ENCODE data around the gene RAB11A.

Gene RAB11A

DNA sequence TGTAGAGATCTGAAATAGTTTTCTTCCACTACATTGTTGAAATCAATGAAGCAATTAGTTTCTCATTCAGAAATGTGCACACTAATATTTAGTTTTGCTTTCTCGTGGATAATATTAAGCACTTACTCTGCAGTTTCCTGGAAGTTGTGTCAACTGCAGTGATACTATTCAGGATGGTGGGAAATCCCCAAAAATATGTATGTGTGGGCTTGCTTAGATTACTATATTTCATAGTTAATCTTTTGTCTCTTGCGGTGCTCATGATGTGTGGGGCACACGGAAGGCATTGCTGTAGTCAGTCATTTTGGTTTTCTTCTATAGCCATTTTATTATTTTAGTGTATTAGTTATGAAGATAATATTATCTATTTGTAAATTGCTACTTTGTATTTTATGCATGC lies 19.7 kb downstream of the RAB11A start:
- peak; percentile 35 for DNase-seq

DNA sequence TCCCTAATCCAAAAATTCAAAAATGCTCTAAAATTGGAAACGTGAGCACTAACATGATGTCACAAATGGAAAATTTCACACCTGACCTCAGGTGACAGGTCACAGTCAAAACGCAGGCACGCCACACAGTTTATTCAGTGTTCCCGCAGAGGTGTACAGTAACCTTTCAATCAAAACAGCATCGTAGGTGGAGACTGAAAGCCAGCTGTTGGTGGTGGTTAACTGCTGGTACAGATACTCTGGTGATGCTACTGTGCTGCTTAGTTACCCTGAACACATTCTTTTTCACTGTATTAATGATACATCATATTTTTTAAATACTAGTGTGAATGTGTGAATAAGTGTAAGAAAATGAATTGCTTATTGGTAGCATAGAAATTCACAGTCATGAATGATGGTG lies 23.8 kb downstream of the RAB11A start:
- no peak for DNase-seq

DNA sequence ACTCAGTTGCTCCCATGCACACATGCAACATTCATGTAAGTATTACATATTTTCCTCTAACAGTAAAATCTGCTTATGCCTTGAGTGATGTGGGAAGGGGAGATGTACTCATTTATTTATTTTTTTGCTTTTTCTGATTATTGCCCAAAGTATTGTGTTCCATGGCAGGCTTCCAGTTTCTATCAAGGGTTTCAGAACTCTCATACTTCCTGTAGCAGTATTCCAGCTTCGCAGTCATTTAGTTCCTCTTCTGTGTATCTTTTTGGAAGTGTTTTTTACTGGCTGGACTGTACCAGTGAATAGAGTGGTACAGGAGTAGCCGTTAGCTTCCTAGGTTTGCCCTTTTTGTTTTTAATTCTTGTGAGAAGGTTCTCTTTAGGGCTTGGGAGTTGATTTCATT lies 26.9 kb downstream of the RAB11A start:
- no peak for DNase-seq

DNA sequence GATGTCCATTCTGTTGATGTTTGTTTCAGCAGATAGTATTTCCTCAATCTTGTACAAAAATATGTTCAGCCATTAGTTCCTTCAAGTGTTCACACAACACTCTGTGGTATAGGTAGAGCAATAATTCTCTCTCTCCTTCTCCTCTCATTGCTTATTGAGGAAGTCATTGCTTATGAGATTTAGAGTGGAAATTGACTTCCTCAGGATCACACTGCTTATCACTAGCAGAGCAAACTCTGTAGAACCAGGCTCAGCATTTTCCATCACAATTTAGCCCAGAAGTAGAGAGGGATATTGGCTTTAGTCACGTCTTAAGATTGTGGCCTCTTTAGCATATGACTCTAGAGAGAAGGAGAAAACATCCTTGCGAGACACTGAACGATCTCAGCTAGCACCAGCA lies 31.2 kb downstream of the RAB11A start:
- DNase-seq, result no peak

DNA sequence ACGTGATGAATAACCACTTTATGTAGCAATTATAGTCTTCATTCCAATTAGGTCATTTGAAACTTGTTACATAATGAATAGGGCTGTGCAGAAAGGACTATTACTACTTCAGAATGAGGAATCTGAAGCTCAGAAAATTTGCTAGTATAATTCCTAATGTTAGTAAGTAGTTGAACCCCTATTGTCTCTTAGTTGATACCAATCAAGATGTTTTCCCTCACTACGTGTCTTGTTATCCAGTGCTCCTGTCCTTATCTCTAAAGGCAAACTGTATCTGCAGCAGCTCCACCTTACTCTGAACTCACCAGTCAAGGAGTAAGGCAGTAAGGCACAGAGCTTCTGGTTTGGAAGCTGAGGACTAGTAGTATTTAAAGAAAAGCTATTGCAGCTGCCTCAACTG lies 32.0 kb downstream of the RAB11A start:
- no peak for DNase-seq

DNA sequence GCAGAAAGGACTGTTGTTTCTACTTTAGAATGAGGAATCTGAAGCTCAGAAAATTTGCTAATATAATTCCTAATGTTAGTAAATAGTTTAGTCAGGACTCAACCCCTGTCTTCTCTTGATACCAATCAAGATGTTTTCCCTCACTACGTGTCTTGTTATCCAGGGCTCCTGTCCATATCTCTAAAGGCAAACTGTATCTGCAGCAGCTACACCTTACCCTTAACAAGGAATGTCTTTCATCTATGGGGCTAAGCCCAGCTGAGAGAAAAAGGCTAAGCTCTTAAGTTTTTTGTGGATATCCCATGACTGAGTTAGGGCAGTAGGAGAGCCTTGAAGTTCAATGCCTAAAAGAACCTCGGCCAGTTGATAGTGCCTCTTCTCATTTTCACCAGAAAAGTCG lies 32.5 kb downstream of the RAB11A start:
- DNase-seq, result no peak

DNA sequence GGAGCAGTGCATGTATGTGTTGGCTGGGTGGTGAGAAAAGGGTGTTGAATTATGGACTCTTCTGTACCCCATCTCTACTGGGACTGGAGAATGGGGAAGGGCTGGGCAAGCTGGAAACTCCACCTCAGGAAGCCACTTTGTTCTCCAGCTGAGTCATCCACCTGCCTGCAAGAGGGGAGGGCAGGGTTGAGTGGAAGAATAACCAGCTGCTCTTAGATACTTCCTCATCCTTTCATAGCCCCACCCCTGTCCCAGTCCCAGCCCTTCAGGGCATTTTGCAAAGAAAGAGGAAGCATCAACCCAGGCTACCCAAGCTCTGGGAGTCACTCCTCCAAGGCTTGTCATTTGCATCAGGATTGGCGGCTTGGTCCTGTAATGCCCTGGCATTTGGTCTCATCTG lies 33.1 kb downstream of the RAB11A start:
- DNase-seq, result peak; percentile 26

DNA sequence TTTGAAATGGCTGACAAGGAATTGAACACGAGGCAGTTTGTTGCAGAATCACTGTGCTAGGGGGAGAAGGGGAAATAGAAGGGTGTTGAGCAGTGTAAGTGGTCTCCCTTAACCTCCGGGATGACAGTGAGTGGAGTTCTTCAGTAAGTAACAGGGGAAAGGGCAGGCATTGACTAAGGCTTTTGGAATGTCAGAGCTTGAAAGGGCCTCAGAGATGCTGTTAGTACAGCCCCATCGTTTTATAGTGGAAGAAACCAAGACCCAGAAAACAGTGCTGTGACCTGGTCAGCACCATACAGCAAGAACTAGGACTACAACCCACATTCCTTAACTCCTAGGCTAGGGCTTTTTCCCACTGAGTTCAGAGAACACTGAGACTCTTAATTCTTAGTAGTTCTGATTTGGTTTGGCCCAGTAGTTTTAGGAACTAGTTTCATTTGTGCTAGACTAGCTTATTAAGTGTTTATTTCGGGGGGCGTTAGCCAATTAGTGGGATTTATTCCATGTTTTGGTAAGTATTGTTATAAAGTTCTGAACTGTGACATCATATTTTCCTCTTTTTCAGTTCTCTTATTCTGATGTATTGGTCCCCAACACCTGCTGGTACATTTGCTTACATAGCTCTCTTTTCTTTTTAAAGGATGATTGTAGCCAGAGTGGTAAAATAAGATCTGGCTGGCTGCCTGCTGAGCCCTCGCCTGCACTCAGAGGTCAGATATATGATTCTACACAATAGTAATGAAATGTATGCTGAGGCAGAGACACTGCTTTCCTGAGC lies 34.2 kb downstream of the RAB11A start:
- DNase-seq, result no peak

DNA sequence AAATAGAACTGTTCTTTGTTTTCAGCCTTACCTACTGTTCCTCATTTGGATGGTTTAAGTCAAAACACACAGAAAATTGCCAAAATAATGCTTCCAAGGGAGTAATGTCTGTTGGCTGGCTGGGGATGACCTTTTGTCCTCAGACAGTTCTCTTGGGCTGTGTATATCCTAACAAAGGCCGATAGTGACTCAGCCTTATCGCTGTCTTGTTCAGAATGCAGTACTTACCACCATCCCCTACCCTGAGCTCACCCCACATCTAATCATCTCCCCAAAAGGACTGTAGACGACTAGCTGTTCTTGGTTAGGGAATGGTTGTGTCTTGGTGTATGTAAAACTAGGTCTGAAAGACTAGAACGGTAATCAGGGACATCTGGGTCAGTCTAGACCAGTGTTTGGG lies 35.0 kb downstream of the RAB11A start:
- no peak for DNase-seq

DNA sequence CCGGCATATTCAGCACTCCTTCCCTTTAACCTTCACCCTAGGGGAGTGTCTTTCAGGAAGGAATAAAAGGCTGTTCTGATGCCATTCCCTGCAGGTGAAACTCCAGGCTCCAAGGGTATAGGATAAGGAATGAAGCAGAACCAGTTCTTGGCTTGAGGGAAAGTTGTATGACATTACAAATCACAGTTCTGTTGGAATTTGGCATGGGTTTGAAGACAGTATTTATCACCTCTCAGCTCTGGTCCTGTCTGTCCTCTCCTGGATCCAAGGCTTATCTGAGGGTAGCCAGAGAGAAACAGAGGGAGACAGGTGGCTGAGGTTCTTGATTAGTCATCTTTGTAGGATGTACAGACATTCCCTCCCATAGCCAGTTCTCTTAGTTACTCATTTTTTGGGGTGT lies 37.1 kb downstream of the RAB11A start:
- no peak for DNase-seq

DNA sequence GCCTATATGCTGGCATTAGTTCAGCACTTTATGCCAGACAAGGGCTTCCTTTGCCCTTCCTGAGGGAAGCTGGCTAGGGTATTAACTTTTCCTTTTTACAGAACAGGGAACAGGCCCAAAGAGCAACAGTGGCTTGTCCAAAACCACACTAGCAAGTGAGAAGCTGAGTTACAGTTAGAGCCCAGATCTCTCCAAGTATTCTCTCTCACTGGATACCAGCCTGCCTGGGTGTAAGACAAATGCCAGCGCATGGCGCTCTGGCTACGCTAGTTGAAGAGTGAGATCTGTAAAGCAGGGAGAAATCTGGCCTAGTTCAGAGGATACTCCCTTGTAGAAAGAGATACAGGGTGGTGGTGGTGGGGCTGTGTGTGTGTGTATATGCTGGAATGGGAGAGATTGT lies 38.4 kb downstream of the RAB11A start:
- DNase-seq, result no peak

DNA sequence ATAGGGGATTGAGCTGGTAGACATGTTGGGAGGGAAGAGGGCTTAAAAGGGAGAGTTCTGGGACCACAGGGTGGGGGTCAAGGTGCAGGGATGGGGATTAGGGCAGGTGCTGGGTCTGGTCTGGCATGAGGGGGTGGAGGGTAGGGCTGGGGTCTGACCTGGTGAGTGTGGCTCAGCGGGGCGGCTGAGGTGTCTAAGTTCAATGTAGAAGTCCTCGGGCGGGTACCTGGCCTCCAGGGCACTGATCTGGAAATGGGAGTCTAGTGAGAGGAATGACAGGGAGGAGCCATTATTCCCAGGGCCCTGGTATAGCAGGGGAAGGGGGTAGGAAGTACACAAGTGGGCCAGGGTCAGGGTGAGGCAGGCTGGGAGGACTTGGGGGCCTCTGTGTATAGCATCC lies 39.6 kb downstream of the RAB11A start:
- DNase-seq, result no peak

DNA sequence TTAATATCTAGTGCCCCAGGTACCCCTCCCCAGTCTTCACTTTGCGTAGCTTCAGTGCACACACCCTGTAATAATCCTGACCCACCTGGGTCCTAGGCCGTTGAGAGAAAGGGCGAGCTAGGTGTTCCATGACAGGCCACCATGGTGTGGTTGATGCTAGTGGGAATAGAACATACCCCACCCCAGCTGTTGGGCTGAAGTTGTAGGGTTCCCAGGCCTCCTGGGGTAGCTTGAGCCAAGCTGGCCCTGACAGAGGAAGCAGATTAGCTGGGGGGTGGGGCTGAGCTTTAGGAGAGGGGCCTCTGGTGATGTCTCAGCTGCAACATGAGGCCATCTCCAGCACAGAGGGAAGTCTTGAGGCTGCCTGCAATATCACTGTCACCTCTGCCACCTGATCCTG lies 40.5 kb downstream of the RAB11A start:
- DNase-seq, result no peak

DNA sequence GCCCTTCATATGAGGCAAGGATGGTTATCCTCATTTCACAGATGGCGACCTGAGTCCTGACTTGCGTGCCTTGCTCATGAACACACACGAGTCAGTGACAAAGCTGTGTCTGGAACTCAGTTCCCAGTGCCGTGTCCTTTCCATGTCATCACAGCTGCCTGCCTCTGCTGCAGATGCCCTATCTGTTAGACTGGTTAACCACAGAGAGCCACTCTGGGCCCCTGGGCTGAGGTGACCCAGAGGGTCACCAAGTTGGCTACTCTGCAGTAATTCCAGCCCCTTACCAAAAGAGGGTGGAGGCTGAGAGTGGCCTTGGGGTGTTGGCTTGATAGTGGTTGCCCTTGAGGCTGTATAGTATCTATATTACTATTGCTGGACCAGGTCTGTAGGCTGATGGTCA lies 41.0 kb downstream of the RAB11A start:
- DNase-seq, result no peak

DNA sequence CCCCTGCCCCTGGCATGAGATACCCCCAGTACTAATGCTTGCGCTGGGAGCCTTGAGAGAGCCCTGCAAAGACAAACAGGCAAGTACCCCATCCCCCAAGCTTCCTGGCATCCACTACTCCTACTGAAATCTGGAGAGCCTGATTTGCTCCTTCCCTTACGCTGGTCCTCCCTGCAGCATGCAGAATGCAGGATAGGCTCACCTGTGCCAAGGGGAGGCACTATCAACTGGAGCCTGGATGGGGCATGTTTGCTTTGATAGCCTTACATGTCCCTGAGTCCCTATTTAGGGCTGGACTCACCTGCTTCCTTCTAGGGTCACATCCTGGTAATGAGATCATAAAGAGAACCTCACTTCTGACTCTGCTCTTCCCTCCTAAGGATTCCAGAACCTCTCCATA lies 42.9 kb downstream of the RAB11A start:
- DNase-seq, result no peak

DNA sequence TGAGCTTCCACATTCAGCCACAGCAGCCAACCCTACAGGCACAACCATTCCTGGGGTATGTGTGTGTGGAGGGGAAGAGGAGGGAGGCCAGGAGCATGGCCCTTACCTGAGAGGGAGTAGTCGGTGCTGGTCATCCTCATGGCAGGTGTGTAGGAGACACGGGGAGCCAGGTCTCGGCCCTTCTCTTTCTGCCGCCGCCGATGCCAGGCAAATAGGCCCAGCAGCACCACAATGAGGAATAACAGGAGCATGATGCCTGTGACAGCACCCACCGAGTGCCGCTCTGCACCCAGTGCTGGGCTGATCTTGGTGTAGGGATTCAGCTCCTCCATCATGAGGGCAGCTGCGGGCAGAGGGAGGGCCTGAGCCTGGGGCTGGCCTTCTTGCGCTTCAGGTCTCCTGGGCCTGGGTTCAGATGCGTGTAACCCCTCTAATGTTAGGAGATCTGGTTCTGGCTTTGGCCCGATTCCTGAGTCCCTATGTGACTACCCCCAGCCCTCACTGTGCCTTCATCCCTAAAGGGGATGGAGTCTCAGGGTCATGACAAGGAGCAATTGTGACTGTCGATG lies 44.4 kb downstream of the RAB11A start:
- DNase-seq, result no peak

DNA sequence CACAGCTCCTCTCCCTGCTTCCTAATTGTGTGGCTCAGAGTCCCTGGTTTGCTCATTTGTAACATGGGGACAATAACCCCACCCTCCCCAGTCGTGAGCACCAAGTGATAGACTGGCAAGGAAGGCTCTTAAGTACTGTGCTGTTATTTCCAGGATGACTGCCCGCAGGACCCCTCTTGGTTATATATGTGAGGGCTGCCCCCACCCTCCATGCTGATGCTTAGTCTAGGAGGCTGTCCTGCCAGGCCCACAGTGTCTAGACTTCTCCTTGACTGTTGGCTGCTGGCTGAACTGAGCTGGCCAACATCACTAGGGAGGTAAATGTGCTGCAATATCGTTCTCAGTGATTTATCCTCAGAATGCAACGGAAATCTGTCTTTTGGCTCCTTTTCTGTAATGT lies 45.1 kb downstream of the RAB11A start:
- DNase-seq, result no peak

DNA sequence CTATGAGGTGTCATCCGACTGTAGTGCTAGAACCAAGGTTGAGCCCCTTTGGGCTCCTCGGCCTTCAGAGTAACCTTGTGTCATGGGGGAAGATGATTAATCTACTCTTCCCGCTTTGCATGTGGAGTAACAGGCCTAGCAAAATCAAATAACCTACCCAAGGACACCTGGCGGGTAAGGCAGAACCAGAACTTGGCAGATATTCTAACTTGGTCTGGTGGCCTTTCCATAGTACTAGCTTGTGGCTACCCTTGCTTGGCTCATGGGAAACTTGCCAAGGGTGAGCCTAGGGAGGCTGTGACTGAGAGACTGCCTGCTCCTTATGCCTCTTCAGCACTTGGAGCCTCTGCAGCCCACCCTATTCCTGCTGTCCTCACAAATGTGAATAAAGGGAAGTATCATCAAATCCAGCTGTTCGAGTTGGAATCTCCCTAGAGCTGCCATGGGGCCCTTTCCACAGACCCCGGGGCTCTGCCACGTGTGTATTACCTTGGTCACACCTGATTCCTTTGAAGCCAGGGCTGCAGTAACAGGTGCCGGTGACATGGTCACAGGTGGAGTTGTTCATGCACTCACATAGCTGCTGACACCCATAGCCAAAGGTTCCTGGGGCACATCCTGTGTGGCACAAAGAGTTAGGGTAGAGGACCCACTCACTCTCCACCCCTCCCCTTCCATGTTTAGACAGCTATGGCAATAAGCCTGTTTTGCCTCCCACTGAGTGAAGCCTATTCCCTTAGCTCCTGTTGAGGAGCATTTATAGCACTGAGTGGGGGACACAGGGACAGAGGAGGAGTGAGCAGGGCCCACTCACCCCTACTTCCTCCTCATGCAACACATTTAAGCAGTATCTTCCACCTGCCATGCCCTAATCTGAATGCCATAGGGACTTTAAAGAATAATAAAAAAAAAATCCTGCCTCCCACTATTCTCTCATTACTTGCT lies 46.0 kb downstream of the RAB11A start:
- DNase-seq, result no peak

DNA sequence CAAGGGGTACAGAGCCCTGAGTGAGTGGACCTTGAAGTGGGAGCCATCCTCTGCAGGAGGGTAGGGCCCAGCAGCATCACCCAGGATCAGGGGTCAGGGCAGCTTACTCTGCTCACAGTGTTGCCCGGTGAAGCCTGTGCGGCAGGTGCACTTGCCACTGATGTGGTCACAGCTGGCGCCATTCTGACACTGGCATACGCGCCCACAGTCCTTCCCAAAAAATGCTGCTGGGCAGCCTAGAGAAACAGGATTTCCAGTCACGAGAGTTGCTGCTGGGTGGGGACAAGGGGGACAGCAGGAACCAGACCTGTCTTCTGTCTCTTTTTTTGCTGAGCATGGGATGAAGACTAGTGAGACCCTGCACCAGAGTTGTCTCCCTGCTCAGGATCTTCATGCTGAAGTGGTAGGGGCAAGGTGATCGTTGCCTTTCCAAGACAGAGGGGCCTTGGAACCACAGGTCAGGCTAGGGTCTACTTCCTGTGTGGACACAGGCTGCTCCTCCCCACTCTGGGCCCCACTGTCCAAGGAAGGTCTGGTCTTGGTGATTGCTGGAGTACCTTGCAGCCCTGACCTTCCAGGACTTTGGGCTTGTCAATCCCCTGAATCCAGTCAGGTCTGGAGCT lies 46.9 kb downstream of the RAB11A start:
- no peak for DNase-seq

DNA sequence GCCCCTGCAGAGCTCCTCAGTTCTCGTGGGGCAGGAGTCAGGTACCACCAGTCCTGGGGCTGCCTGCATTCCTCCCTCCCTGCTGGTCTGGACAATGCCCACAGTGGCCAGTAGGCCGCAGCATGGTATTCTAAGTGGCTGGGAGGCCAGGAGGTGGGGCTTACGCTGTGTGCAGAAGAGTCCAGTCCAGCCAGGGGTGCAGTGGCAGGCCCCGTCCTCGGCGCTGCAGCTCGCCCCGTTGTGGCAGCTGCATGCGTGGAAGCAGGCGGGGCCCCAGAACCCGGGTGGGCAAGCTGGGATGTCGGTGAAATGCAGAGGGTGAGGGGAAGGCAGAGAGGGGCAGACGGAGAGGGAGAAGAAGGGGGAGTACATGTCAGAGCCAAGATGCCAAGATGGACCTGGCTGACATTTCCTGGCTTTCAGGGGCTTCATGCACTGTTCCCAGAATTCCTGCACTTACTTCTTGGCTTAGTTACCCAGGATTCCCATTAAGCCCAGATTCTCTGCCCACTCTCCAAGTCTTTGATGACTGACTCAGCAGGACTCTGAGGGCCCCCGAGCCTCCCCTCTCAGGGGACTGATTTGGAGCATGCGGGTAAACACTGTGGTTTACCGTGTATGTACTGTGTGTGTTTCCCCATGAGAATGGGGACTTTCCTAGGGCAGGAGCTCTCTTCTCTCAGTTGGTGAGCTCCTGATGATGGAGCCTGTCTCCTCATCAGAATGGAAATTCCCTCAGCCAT lies 47.5 kb downstream of the RAB11A start:
- peak; percentile 18 for DNase-seq

DNA sequence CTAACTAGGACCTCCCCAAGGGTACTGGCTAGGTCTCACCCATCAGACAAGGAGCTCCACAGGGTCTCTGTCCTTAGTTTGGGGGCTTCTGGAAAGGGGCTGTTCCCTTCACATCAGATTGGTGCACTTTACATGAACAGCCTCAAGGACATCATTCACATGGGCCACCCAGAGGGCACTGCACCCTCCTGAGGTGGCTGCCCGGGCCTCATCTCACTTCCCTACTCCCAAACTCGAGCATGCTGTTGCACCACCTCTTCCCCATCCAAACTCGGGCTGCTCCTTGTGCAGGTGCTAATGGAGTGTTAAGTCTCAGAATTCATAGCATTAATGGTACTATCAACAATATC lies 48.1 kb downstream of the RAB11A start:
- DNase-seq, result no peak

DNA sequence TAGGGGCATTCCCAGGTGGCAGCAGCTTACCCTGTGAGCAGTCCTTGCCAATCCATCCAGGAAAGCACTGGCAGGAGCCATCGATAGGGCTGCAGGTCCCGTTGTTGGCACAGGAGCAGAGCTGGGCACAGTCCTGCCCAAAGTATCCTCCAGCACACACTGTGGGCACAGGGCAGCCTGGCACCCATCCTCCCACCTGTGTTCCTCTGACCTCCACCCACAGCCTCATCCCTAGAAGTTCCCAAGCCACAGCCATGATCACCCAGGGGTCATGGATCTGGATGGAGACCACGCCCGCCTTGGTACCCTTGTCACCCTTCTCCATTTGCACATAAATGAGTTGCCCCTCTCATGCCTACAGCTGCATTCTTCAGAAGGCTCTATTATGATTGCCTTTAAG lies 48.6 kb downstream of the RAB11A start:
- no peak for DNase-seq
